IPS-20b (cell line): ENCODE measurements around the gene NTNG2.

Experiments
- H3K27ac ChIP-seq: one replicate; pipeline ENCODE4 v1.5.1; 2013; ENCODE audit warnings: low read length
- H3K27me3 ChIP-seq: 2 replicates; pipeline ENCODE4 v1.6.1; 2013; ENCODE audit warnings: mild to moderate bottlenecking, low read length, inconsistent platforms; ENCODE audit not compliant: insufficient read depth
- H3K36me3 ChIP-seq: 2 replicates; pipeline ENCODE4 v1.6.1; 2013; ENCODE audit warnings: low read depth, mild to moderate bottlenecking, inconsistent platforms, low read length, moderate library complexity; ENCODE audit not compliant: insufficient read depth
- H3K4me1 ChIP-seq: 2 replicates; pipeline ENCODE4 v1.6.1; 2013; ENCODE audit warnings: mild to moderate bottlenecking, control low read depth, inconsistent platforms, low read length, moderate library complexity; ENCODE audit not compliant: insufficient read depth
- H3K4me3 ChIP-seq: 2 replicates; pipeline ENCODE4 v1.5.1; 2013; ENCODE audit warnings: mild to moderate bottlenecking, low read length, inconsistent platforms
- H3K9ac ChIP-seq: 2 replicates; pipeline ENCODE4 v1.6.1; 2013; ENCODE audit warnings: low read depth, mild to moderate bottlenecking, inconsistent platforms, low read length, moderate library complexity
- H3K9me3 ChIP-seq: 2 replicates; pipeline ENCODE4 v1.6.1; 2013; ENCODE audit warnings: mild to moderate bottlenecking, low read depth, low read length, inconsistent platforms; ENCODE audit not compliant: insufficient read depth

The NTNG2 gene

GRCh38 chr9:132240841-132241482 lies 79.1 kb downstream of the NTNG2 start:
- Histone ChIP-seq H3K4me3 (peak overlapping the region; percentile 69), H3K9me3 (no peaks in the 10 kb centered on the region), H3K9ac (no peak overlapping the region), H3K4me1 (no peaks in the 10 kb centered on the region; the same call in 1 of the 2 replicates), H3K27me3 (peaks cover 53% of the 10 kb centered on the region), H3K36me3 (no peaks in the 10 kb centered on the region), H3K27ac (no peak overlapping the region)

GRCh38 chr9:132241483-132241839 lies 79.6 kb downstream of the NTNG2 start:
- Histone ChIP-seq H3K4me3 (peak overlapping the region; percentile 69), H3K27ac (no peak overlapping the region), H3K27me3 (peaks cover 53% of the 10 kb centered on the region), H3K9ac (no peak overlapping the region), H3K9me3 (no peaks in the 10 kb centered on the region), H3K36me3 (no peaks in the 10 kb centered on the region), H3K4me1 (no peaks in the 10 kb centered on the region)

- peak overlapping the region; percentile 41; the same call in 1 of the 2 replicates for H3K9ac ChIP-seq
Measured at GRCh38 chr9:132241840-132242620, 80.2 kb downstream of the NTNG2 start.

GRCh38 chr9:132242621-132243155 lies 80.8 kb downstream of the NTNG2 start:
- peak overlapping the region; percentile 41 for H3K9ac ChIP-seq
- no peaks in the 10 kb centered on the region for H3K4me1 ChIP-seq
- peaks cover 53% of the 10 kb centered on the region for H3K27me3 ChIP-seq
- no peaks in the 10 kb centered on the region for H3K36me3 ChIP-seq
- H3K4me3 ChIP-seq: peak overlapping the region; percentile 69
- H3K9me3 ChIP-seq: no peaks in the 10 kb centered on the region
- no peak overlapping the region for H3K27ac ChIP-seq

More at GRCh38 chr9:132241840-132242620, 80.2 kb downstream of the NTNG2 start:
- Histone ChIP-seq H3K27me3 (peaks cover 53% of the 10 kb centered on the region), H3K4me1 (no peaks in the 10 kb centered on the region), H3K27ac (no peak overlapping the region), H3K4me3 (peak overlapping the region; percentile 69), H3K9me3 (no peaks in the 10 kb centered on the region), H3K36me3 (no peaks in the 10 kb centered on the region)

- no peak overlapping the region; the same call in 1 of the 2 replicates for H3K4me3 ChIP-seq
- H3K4me1 ChIP-seq: no peaks in the 10 kb centered on the region
- H3K27me3 ChIP-seq: peaks cover 53% of the 10 kb centered on the region
- no peak overlapping the region for H3K27ac ChIP-seq
- no peaks in the 10 kb centered on the region for H3K36me3 ChIP-seq
- no peak overlapping the region for H3K9ac ChIP-seq
- H3K9me3 ChIP-seq: no peaks in the 10 kb centered on the region
Measured at GRCh38 chr9:132243156-132244074, 81.6 kb downstream of the NTNG2 start.

GRCh38 chr9:132244582-132245455 lies 83.0 kb downstream of the NTNG2 start:
- Histone ChIP-seq H3K9me3 (no peaks in the 10 kb centered on the region), H3K27ac (no peak overlapping the region), H3K9ac (no peak overlapping the region), H3K36me3 (no peaks in the 10 kb centered on the region), H3K27me3 (peaks cover 43% of the 10 kb centered on the region), H3K4me3 (no peak overlapping the region), H3K4me1 (no peaks in the 10 kb centered on the region)

GRCh38 chr9:132245465-132245864 lies 83.6 kb downstream of the NTNG2 start:
- Histone ChIP-seq H3K36me3 (no peaks in the 10 kb centered on the region), H3K9ac (no peak overlapping the region), H3K27ac (no peak overlapping the region), H3K4me3 (no peak overlapping the region), H3K4me1 (no peaks in the 10 kb centered on the region), H3K27me3 (peaks cover 36% of the 10 kb centered on the region), H3K9me3 (no peaks in the 10 kb centered on the region)

- Histone ChIP-seq H3K9me3 (peaks cover 19% of the 10 kb centered on the region), H3K4me3 (no peak overlapping the region), H3K9ac (no peak overlapping the region), H3K36me3 (no peaks in the 10 kb centered on the region), H3K27ac (no peak overlapping the region), H3K4me1 (no peaks in the 10 kb centered on the region), H3K27me3 (peaks cover 18% of the 10 kb centered on the region)
Measured at GRCh38 chr9:132247942-132248341, 86.1 kb downstream of the NTNG2 start.

- H3K4me3 ChIP-seq: no peak overlapping the region
- H3K9me3 ChIP-seq: peaks cover 19% of the 10 kb centered on the region
- no peak overlapping the region for H3K27ac ChIP-seq
- no peak overlapping the region for H3K9ac ChIP-seq
- H3K36me3 ChIP-seq: no peaks in the 10 kb centered on the region
- H3K27me3 ChIP-seq: peaks cover 7% of the 10 kb centered on the region; the same call in 1 of the 2 replicates
- no peaks in the 10 kb centered on the region for H3K4me1 ChIP-seq
Measured at GRCh38 chr9:132249123-132249522, 87.3 kb downstream of the NTNG2 start.

GRCh38 chr9:132249690-132250089 lies 87.8 kb downstream of the NTNG2 start:
- Histone ChIP-seq H3K4me3 (no peak overlapping the region), H3K36me3 (no peaks in the 10 kb centered on the region), H3K9ac (no peak overlapping the region), H3K27me3 (0 out of 2 replicates have a peak, but pooled peaks cover under 1% of the 10 kb centered on the region), H3K9me3 (peaks cover 19% of the 10 kb centered on the region), H3K27ac (no peak overlapping the region), H3K4me1 (no peaks in the 10 kb centered on the region)
